Measurements from ENCODE around the gene SLC25A34. TPM values are rescaled to one million over a fixed set of nuclear protein-coding genes. Genes with fewer than 3 reads are reported as not detected.

The SLC25A34 gene
- total RNA-seq (2021), result 0.82 to 2.0 TPM (median 1.1 TPM) in 3 replicates
- percentile 19 among the genes with signal in this experiment for Bru-seq, nascent RNA
- long read RNA-seq, experiment 1, result 0 reads
- long read RNA-seq, experiment 2, partial matches to known transcripts, result 0 of 1 reads
- long read RNA-seq, experiment 2, other reads (novel, unspliced or antisense), result 1 of 1 reads
- long read RNA-seq, experiment 3, result 0 reads

GRCh38 chr1:15736038-15736891 lies at the start of gene SLC25A34:
Gene SLC25A34, plus strand, starts transcription at chr1:15736258. Its CDS starts 228 bp downstream, at chr1:15736486.
- no peak for TF ChIP-seq FOXP1 (CRISPR knock-in tag; IDR thresholded peaks at IDR 0.05; ENCODE audit: borderline replicate concordance)
- ChIA-PET POLR2A (no interaction called here), CTCF (interaction anchor here (0.7 to 1.1 kb wide), 3 partner anchors 13 to 55 kb away, joined by 3 read pairs; no protein-coding TSS in a partner anchor)
- Mint-ChIP-seq H3K27me3 (ENCODE audit: low read depth) (no peaks in the 10 kb centered on the region), H3K4me1 (peaks cover 3% of the 10 kb centered on the region), H3K27ac (no peak within 1 kb of the TSS), H3K9me3 (no peaks in the 10 kb centered on the region), H3K4me3 (no peak within 1 kb of the TSS), H3K36me3 (peaks cover 3% of the 10 kb centered on the region; the same call in 1 of the 2 replicates)
- DNase-seq (ENCODE audit: low spot score) (peak; percentile 41), ATAC-seq (peak; percentile 19)

- no peak for TF ChIP-seq ZNF416 (CRISPR knock-in tag; IDR thresholded peaks at IDR 0.05)
- no peak for TF ChIP-seq ZBTB21 (CRISPR knock-in tag; IDR thresholded peaks at IDR 0.05; ENCODE audit: borderline replicate concordance)
- no peak for TF ChIP-seq CREM (CRISPR knock-in tag; IDR thresholded peaks at IDR 0.05)
- TF ChIP-seq TEAD4 (CRISPR knock-in tag; IDR thresholded peaks at IDR 0.05), result no peak
- TF ChIP-seq RORB (CRISPR knock-in tag; IDR thresholded peaks at IDR 0.05), result no peak
- TF ChIP-seq ELF4 (CRISPR knock-in tag; IDR thresholded peaks at IDR 0.05; ENCODE audit: low read depth), result no peak
- no peaks in the 10 kb centered on the region for H3K36me3 Mint-ChIP-seq
- ChIA-PET CTCF (interaction anchor here (0.8 kb wide), 1 partner anchor 94 kb away, joined by 3 read pairs; no protein-coding TSS in a partner anchor), POLR2A (no interaction called here)
- H3K4me3 Mint-ChIP-seq, result no peak overlapping the region
- ATAC-seq (no peak), DNase-seq (ENCODE audit: low spot score) (no peak)
- no peaks in the 10 kb centered on the region for H3K9me3 Mint-ChIP-seq
- H3K27me3 Mint-ChIP-seq (ENCODE audit: low read depth), result no peaks in the 10 kb centered on the region; the same call in 1 of the 2 replicates
- H3K27ac Mint-ChIP-seq, result peak overlapping the region; percentile 4; the same call in 1 of the 2 replicates
- peaks cover 14% of the 10 kb centered on the region for H3K4me1 Mint-ChIP-seq
Observed at GRCh38 chr1:15687446-15687845, 48.6 kb upstream of the SLC25A34 start.

- TF ChIP-seq RORB (CRISPR knock-in tag; IDR thresholded peaks at IDR 0.05) (no peak), ETV6 (CRISPR knock-in tag; IDR thresholded peaks at IDR 0.05) (no peak), NR3C1 (CRISPR knock-in tag; conservative IDR thresholded peaks at IDR 0.05; ENCODE audit: low read depth) (no peak), RELA (CRISPR knock-in tag; IDR thresholded peaks at IDR 0.05; ENCODE audit: borderline replicate concordance) (no peak), ZNF425 (CRISPR knock-in tag; conservative IDR thresholded peaks at IDR 0.05) (no peak), GTF2I (CRISPR knock-in tag; conservative IDR thresholded peaks at IDR 0.05) (no peak), ERG (CRISPR knock-in tag; IDR thresholded peaks at IDR 0.05) (no peak), AFF4 (CRISPR knock-in tag; IDR thresholded peaks at IDR 0.05; ENCODE audit: borderline replicate concordance) (no peak), OVOL2 (CRISPR knock-in tag; IDR thresholded peaks at IDR 0.05; ENCODE audit: borderline replicate concordance) (no peak), SMAD3 (CRISPR knock-in tag; IDR thresholded peaks at IDR 0.05; ENCODE audit: borderline replicate concordance) (no peak), IRF1 (CRISPR knock-in tag; IDR thresholded peaks at IDR 0.05) (no peak)
- no peaks in the 10 kb centered on the region for H3K9me3 Mint-ChIP-seq
- H3K4me1 Mint-ChIP-seq, result peaks cover 7% of the 10 kb centered on the region
- no peak overlapping the region for H3K27ac Mint-ChIP-seq
- H3K27me3 Mint-ChIP-seq (ENCODE audit: low read depth), result no peaks in the 10 kb centered on the region
- H3K4me3 Mint-ChIP-seq, result no peak overlapping the region
- POLR2A ChIA-PET, result no interaction called here
- ATAC-seq, result no peak
- H3K36me3 Mint-ChIP-seq, result 0 out of 2 replicates have a peak, but pooled peaks cover 3% of the 10 kb centered on the region
- no peak for DNase-seq (ENCODE audit: low spot score)
- CTCF ChIA-PET, result interaction anchor here (1.5 kb wide), 1 partner anchor 11 kb away, joined by 3 read pairs; no protein-coding TSS in a partner anchor
Observed at GRCh38 chr1:15690317-15690716, 45.7 kb upstream of the SLC25A34 start.

Data from WTC11 (cell line).